ENCODE data around the gene OLFM3. TPM values are rescaled to one million over a fixed set of nuclear protein-coding genes. Genes with fewer than 3 reads are reported as not detected.

OLFM3 gene
- total RNA-seq (2014; rRNA removed; shearing (Covaris generic)) = not detected in 2 replicates

DNA sequence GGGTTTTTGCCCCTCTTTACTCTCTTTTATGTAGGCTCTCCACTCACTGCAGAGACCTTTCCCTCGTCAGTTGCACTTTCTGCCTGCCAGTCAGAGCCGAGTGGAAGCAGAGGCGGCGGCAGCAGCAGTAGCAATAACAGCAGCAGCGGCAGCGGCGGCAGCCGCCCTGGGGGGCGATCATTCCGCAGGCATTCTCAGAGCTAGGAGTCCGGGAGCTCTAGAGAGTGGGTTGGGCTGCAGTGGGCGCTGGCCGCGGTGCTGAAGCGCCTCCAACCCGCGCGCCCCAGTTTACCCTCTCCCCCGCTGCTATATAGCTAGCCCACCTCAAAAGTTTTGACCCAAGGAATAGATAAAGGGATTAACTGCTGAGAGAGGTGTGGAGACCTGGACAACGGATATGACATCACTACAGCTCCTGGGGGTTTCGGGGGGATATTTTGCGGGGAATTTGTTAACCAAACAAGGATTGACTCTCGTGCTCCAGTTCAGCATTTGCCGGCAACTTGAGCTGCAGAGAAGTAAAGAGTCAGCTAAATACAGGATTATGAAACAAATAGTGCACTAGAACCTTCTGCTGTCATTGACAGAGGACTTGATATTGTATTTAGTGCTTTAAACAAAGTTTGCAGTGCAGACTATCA, at the start of gene OLFM3:
Gene OLFM3 (minus strand): TSS at position 102 of the 641 bp plus-strand sequence.
- DNase-seq (ENCODE audit: low spot score) = no peak

- DNase-seq (ENCODE audit: low spot score) = peak; percentile 53
Observed at GRCh38 chr1:102045752-102046151, 49.0 kb upstream of the OLFM3 start.

- DNase-seq (ENCODE audit: low spot score) = no peak
Observed at GRCh38 chr1:102032534-102032933, 35.8 kb upstream of the OLFM3 start.

- no peak for DNase-seq (ENCODE audit: low spot score)
Observed at GRCh38 chr1:102019530-102019929, 22.8 kb upstream of the OLFM3 start.

DNA sequence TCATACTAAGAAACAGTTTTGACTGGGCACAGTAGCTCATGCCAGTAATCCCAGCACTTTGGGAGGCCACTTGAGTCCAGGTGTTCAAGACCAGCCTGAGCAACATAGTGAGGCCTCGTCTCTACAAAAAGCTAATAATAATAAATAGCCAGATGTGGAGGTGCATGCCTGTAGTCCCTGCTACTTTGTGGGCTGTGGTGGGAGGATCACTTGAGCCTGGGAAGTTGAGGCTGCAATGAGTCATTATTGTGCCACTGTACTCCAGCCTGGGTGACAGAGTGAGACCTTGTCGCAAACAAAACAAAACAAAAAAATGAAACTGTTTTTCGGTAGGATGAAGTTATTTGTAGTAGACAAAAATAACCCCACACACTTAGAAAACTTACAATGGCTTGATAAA, 19.0 kb upstream of the OLFM3 start:
- no peak for DNase-seq (ENCODE audit: low spot score)

GRCh38 chr1:102002057-102002456, 5.3 kb upstream of the OLFM3 start:
- DNase-seq (ENCODE audit: low spot score) = no peak

DNA sequence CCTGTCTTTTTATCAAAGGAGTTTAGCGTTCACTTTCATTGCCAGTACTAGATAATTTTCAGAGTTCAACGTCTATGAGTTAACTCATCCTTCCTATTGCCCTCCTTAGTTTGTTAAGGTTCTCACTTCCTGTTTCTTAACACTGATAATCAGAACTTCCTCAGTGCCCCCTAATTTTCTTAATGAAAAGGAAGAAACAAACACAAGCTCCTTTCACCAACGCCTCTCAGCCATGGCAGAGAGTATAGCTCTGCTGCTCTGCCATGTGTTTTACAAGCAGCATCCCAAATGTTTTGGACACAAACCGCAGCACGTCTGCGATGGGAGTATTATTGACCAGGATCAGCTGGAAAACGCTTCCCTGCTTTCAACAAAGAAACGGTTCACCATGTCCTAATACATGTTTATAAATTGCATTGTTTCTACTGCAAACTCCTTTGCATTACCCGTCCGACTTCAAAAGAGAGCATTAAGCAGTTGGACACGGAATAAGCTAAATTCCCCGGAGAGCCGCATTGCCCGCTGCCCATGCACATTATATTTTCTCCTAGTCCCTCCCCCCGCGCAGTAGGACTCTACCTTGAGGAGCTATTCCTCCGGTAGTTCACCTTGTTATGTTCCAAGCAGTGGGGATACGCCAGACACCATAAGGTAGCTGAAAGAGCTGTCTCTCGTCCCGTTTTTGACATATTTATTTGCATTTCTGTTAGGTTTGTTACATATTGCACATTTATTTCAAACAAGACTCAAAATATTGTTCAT, 561 bp downstream of the OLFM3 start:
- no peak for DNase-seq (ENCODE audit: low spot score)

GRCh38 chr1:101993710-101994109, 3.0 kb downstream of the OLFM3 start:
- peak; percentile 4 for DNase-seq (ENCODE audit: low spot score)

- DNase-seq (ENCODE audit: low spot score) = no peak
Observed at GRCh38 chr1:101992821-101993575, 3.7 kb downstream of the OLFM3 start.

DNA sequence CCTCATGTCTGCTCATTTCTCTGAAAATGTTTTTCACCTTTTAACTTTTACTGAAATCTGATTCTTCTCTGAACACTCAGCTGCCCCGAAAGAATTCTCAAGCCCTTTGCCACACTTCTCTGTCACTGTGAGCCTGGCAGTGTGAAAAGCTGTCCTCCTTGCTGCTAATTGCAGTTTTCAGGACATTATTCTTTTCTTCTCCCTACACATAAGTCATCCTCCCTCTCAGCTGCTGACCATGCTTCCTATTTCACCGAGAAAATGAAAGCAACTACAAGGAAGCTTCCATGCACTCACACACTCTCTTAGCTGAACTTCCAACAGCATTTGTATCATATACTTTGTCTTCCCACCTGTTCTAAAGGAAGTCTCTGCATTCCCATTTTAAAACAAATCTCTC, 15.8 kb downstream of the OLFM3 start:
- no peak for DNase-seq (ENCODE audit: low spot score)

DNA sequence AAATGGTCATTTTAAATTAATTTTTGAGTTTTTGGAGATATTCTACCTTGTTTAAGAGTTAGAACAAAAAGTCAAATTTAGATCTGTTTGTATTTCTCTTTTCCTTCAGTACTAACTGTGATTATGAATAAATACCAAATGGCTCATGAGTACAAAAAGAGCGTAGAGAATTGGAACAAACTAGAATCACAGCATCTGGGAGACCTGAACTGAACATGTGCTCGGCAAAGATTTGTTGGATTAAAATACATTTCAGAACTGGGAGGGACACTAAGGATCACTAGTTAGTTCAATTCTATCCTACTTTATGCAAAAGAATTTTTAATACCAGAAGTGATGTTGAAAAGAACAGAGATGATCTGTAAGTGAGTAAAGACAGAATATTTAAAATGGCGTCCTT, 19.5 kb downstream of the OLFM3 start:
- no peak for DNase-seq (ENCODE audit: low spot score)

DNA sequence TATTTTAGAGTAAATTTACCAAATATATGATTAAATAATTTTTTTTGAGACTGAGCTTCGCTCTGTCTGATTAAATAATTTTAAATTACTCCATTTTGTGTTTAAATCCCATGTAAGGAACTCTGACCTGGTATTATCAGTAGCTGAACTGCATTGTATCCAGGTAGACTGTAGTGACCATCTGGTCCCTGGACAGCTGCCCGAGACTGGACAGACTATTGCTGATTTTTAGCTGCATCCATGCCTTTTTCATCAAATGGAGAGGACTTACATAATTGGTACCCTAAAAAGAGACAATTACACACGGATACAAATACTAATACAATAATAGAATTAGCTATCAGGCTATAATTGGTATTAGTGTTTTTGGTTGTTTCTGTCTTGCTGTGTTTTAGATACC, 20.6 kb downstream of the OLFM3 start:
- no peak for DNase-seq (ENCODE audit: low spot score)

DNA sequence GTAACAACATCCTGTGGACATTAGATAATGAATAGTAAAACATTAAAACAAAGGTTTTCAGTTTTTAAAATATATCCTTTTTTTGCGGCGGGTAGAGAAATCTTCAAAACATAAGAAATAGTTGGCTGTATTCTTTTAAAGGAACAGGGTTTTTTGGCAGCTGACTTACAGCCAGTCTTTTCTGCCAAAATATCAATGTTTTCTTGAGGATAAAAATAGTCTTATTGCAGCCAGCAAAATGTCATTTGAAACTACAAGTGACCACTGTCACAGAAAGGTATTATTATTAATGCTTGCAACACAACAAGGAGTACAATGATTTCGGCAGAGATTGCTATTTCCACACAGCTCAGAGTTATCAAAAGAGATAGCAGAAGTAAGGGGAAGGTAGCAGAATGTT, 21.4 kb downstream of the OLFM3 start:
- no peak for DNase-seq (ENCODE audit: low spot score)

DNA sequence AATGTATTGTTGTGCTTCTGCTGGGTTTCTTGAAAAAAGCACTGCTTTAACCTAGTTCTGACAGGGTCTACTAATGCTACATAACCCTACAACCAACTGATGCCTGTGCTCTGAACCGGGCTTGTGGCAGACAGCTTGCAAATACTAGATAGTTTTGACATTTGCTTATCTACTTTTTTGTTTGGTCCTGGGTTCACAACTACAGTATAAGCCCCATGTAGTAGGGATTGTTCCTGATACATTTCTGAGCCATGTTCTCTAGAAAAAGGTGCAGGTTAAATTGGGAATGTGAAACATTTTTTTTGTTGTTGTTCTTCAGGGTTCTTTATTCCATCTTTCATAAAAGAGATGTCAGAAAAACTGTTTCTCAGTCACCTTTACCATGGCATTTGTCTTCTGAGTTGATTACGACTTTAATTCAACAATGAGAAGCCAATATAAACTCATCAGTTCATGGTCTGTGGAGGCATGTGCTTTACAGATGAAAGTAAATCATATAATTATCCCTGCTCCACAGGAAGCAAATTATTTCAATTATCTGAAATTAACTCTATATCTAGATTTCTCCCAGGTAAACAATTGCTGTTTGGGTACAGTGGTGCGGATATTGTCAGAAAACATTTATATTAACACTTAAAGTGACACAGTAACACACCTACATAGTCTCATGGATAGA, 22.0 kb downstream of the OLFM3 start:
- DNase-seq (ENCODE audit: low spot score) = no peak

DNA sequence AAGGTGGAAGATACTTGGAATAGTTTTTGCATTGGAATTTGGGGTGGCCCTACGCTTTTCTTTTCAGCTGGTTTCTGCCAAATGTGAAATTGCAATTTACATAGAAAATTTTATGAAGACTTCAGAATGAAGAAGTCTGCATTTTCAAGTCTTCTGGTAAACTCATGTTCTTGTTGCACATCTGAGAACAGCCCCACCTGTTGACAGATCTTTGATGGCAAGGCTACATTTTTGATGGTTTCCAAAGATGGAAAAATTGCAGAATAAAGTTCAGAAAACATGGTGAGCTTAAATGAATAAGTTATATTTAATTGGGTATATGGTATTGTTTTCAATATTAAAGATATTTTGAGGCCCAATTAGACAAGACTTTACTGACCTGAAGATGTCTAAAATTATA, 25.4 kb downstream of the OLFM3 start:
- DNase-seq (ENCODE audit: low spot score) = peak; percentile 25

GRCh38 chr1:101967871-101968270, 28.9 kb downstream of the OLFM3 start:
- no peak for DNase-seq (ENCODE audit: low spot score)

- DNase-seq (ENCODE audit: low spot score) = no peak
Observed at GRCh38 chr1:101965341-101965740, 31.4 kb downstream of the OLFM3 start.

DNA sequence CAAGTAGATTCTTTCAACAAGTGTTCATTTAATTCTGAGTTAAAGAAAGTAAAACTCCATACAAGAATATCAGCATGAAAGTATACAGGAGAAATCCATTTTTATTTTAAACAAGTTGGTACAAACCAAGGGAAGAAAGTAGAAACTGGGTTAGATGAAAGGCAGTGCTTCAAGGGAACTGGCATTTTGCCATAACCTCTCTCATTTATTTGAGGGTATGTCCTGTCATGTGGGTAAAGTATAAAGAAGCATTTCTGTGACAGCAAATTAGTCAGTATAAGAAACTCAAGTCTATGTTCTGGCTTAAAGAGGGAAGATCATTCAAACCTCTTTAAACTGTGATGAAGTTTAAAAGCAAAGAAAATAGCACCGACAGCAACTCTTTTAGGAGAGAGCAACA, 32.0 kb downstream of the OLFM3 start:
- no peak for DNase-seq (ENCODE audit: low spot score)

- no peak for DNase-seq (ENCODE audit: low spot score)
Observed at GRCh38 chr1:101960142-101960541, 36.6 kb downstream of the OLFM3 start.

DNA sequence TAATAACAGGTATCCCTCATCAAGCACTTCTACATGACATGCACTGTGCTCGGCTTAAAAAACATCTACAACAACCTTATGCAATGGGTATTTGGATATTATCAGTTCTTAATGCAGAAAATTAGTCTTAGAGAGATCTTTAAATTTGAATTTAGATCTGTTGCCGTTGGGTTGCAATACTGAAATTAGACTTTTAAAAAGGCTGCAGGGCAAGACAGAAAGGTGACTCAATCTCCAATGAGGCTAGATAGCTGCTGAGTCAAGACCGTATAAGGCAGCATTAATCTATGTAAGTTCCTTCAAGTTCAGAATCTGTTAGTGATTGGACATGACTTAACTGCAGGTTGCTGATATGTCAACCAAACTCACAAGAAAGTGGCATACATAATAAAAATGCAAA, 37.3 kb downstream of the OLFM3 start:
- no peak for DNase-seq (ENCODE audit: low spot score)

- DNase-seq (ENCODE audit: low spot score) = no peak
Observed at GRCh38 chr1:101957771-101958170, 39.0 kb downstream of the OLFM3 start.

GRCh38 chr1:101953623-101954022, 43.1 kb downstream of the OLFM3 start:
- no peak for DNase-seq (ENCODE audit: low spot score)
